Activated CD8-positive, alpha-beta memory T cell treated with anti-CD3 and anti-CD28 coated beads for 36 hours (primary cell): Measurements from ENCODE around the gene ZSCAN5A. TPM values are rescaled to one million over a fixed set of nuclear protein-coding genes. Genes with fewer than 3 reads are reported as not detected.
"Not testable (repeated sequence)": the region's sequence is repeated elsewhere in the genome, so short reads cannot be mapped to it uniquely, and the experiment has no call there.

Experiments used
- CTCF ChIA-PET: fragments of 350-600 bp; sonication (Branson Sonifier 250); formaldehyde crosslinking; loops from one replicate; lab custom pipeline; 2021; ENCODE audit warnings: antibody characterized with exemption; lab: Charles Lee
- POLR2A ChIA-PET: fragments of 350-600 bp; sonication (Branson Sonifier 250); formaldehyde crosslinking; loops from one replicate; lab custom pipeline; 2021; ENCODE audit warnings: antibody characterized with exemption; lab: Charles Lee
- total RNA-seq, 2 experiments: library from RNA; stranded (reverse); gene quantifications; one replicate each; pipeline ENCODE4 v1.2.3, GENCODE V29; 2021

The ZSCAN5A gene
- total RNA-seq, 2 experiments from 2014 or later: 10.3 to 11.7 TPM

GRCh38 chr19:56317749-56318148 is 3.1 kb upstream of the ZSCAN5A start:
- ChIA-PET CTCF (no interaction called here), POLR2A (no interaction called here)

- CTCF ChIA-PET: no interaction called here
- POLR2A ChIA-PET: no interaction called here
Observed at GRCh38 chr19:56316728-56317127, 2.1 kb upstream of the ZSCAN5A start.

GRCh38 chr19:56315077-56315828 is 614 bp upstream of the ZSCAN5A start:
- CTCF ChIA-PET: interaction anchor here (1.0 kb wide), 2 partner anchors 18 to 30 kb away, joined by 3 read pairs; no protein-coding TSS in a partner anchor

GRCh38 chr19:56314018-56314380 is 640 bp downstream of the ZSCAN5A start:
- POLR2A ChIA-PET: interaction anchor here (0.6 to 1.2 kb wide), 2 partner anchors 193 to 1038 kb away, joined by 4 to 8 read pairs; partner anchors contain the start of gene ZNF787
- CTCF ChIA-PET: interaction anchor here (0.6 to 1.7 kb wide), 6 partner anchors 15 to 248 kb away, joined by 3 to 4 read pairs (median 3); no protein-coding TSS in a partner anchor

More at GRCh38 chr19:56315077-56315828, 614 bp upstream of the ZSCAN5A start:
- POLR2A ChIA-PET: interaction anchor here (0.6 to 1.2 kb wide), 2 partner anchors 174 to 194 kb away, joined by 4 read pairs; partner anchors contain the start of genes ZNF444 and ZNF787

GRCh38 chr19:56312787-56313657 is 1.6 kb downstream of the ZSCAN5A start:
- ChIA-PET POLR2A (no interaction called here), CTCF (interaction anchor here (1.4 to 1.7 kb wide), 3 partner anchors 14 to 60 kb away, joined by 3 to 4 read pairs (median 4); no protein-coding TSS in a partner anchor)

GRCh38 chr19:56312342-56312741 is 2.3 kb downstream of the ZSCAN5A start:
- ChIA-PET CTCF (interaction anchor here (1.5 to 1.7 kb wide), 2 partner anchors 21 to 59 kb away, joined by 4 read pairs; no protein-coding TSS in a partner anchor), POLR2A (no interaction called here)

- ChIA-PET CTCF (interaction anchor here (1.1 to 1.4 kb wide), 3 partner anchors 28 to 57 kb away, joined by 3 to 7 read pairs (median 3); no protein-coding TSS in a partner anchor), POLR2A (interaction anchor here (0.5 kb wide), 1 partner anchor 738 kb away, joined by 4 read pairs; no protein-coding TSS in a partner anchor)
Observed at GRCh38 chr19:56310462-56310861, 4.2 kb downstream of the ZSCAN5A start.

GRCh38 chr19:56309511-56310185 is 5.0 kb downstream of the ZSCAN5A start:
- ChIA-PET CTCF (interaction anchor here (0.6 to 1.4 kb wide), 6 partner anchors 9 to 229 kb away, joined by 3 to 7 read pairs (median 3); partner anchors contain the start of gene ZNF444), POLR2A (no interaction called here)

GRCh38 chr19:56308792-56309191 is 5.8 kb downstream of the ZSCAN5A start:
- ChIA-PET POLR2A (no interaction called here), CTCF (no interaction called here)

GRCh38 chr19:56307062-56307461 is 7.6 kb downstream of the ZSCAN5A start:
- CTCF ChIA-PET: interaction anchor here (0.7 kb wide), 1 partner anchor 310 kb away, joined by 3 read pairs; no protein-coding TSS in a partner anchor
- POLR2A ChIA-PET: not testable (repeated sequence)

- POLR2A ChIA-PET: no interaction called here
- CTCF ChIA-PET: no interaction called here
Observed at GRCh38 chr19:56306016-56306415, 8.6 kb downstream of the ZSCAN5A start.

- POLR2A ChIA-PET: no interaction called here
- CTCF ChIA-PET: no interaction called here
Observed at GRCh38 chr19:56304243-56304642, 10.4 kb downstream of the ZSCAN5A start.

- CTCF ChIA-PET: no interaction called here
- POLR2A ChIA-PET: no interaction called here
Observed at GRCh38 chr19:56301886-56302620, 12.6 kb downstream of the ZSCAN5A start.

GRCh38 chr19:56301155-56301554 is 13.5 kb downstream of the ZSCAN5A start:
- ChIA-PET CTCF (no interaction called here), POLR2A (no interaction called here)

- CTCF ChIA-PET: interaction anchor here (0.6 kb wide), 1 partner anchor 128 kb away, joined by 4 read pairs; no protein-coding TSS in a partner anchor
- POLR2A ChIA-PET: no interaction called here
Observed at GRCh38 chr19:56299688-56300087, 15.0 kb downstream of the ZSCAN5A start.

GRCh38 chr19:56297010-56297409 is 17.6 kb downstream of the ZSCAN5A start:
- POLR2A ChIA-PET: no interaction called here
- CTCF ChIA-PET: no interaction called here

- CTCF ChIA-PET: no interaction called here
- POLR2A ChIA-PET: no interaction called here
Observed at GRCh38 chr19:56295531-56296455, 18.8 kb downstream of the ZSCAN5A start.
